Measurements from ENCODE around the gene ARHGAP36. TPM values are rescaled to one million over a fixed set of nuclear protein-coding genes. Genes with fewer than 3 reads are reported as not detected.

Gene ARHGAP36
- total RNA-seq, 2 experiments from 2014 or later, result not detected

DNA sequence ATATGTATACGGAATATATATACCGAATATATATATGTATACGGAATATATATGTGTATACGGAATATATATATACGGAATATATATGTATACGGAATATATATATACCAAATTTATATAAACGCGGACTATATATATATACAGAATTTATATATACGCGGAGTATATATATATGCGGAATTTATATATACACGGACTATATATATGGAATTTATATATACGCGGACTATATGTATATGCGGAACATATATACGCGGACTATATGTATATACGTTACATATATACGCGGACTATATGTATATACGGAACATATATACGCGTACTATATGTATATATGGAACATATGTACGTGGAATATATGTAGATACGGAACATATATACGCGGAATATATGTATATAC lies 78.6 kb downstream of the ARHGAP36 start:
- H2AFZ ChIP-seq (ENCODE audit: low read length), result no peak overlapping the region
- H3K9me2 ChIP-seq (ENCODE audit: insufficient read depth, low read length), result no peaks in the 10 kb centered on the region
- ChIA-PET CTCF (ENCODE audit: unreplicated experiment) (no interaction called here), POLR2A (no interaction called here)
- TF ChIP-seq CTCF (conservative IDR thresholded peaks at IDR 0.05; ENCODE audit: low read length) (no peak), EZH2phosphoT487 (IDR thresholded peaks at IDR 0.05; ENCODE audit: borderline replicate concordance, low read depth, low read length) (no peak)
- H3K36me3 ChIP-seq (ENCODE audit: insufficient read depth, low read length), result no peaks in the 10 kb centered on the region
- intact Hi-C loops (cut with micrococcal nuclease; ENCODE audit: unreplicated experiment), result no loop called here
- BruUV-seq (replicated peaks), result no TSS peak
- no peak for DNase-seq (ENCODE audit: low spot score)
- H4K20me1 ChIP-seq (ENCODE audit: insufficient read depth, low read length), result no peaks in the 10 kb centered on the region
- no peaks in the 10 kb centered on the region for H3K9me3 ChIP-seq (ENCODE audit: low read length)
- no peak overlapping the region for H3K4me3 ChIP-seq (ENCODE audit: low read depth, low read length, poor library complexity, severe bottlenecking)
- no peak overlapping the region for H3K4me2 ChIP-seq (ENCODE audit: low read length)
- no peak overlapping the region for H3K27ac ChIP-seq (ENCODE audit: low read depth, low read length, poor library complexity, severe bottlenecking)
- no peaks in the 10 kb centered on the region for H3K79me2 ChIP-seq (ENCODE audit: insufficient read depth, low read depth, low read length)
- no peaks in the 10 kb centered on the region for H3K4me1 ChIP-seq (ENCODE audit: insufficient read depth, low read length, poor library complexity, severe bottlenecking)

GRCh38 chrX:131139072-131139471 lies 80.9 kb downstream of the ARHGAP36 start:
- no peak overlapping the region for H3K4me2 ChIP-seq (ENCODE audit: low read length)
- H3K79me2 ChIP-seq (ENCODE audit: insufficient read depth, low read depth, low read length), result no peaks in the 10 kb centered on the region
- H4K20me1 ChIP-seq (ENCODE audit: insufficient read depth, low read length), result no peaks in the 10 kb centered on the region
- no peak overlapping the region for H3K27ac ChIP-seq (ENCODE audit: low read depth, low read length, poor library complexity, severe bottlenecking)
- ChIA-PET CTCF (ENCODE audit: unreplicated experiment) (no interaction called here), POLR2A (no interaction called here)
- H3K9me2 ChIP-seq (ENCODE audit: insufficient read depth, low read length), result no peaks in the 10 kb centered on the region
- no peaks in the 10 kb centered on the region for H3K4me1 ChIP-seq (ENCODE audit: insufficient read depth, low read length, poor library complexity, severe bottlenecking)
- H3K9me3 ChIP-seq (ENCODE audit: low read length), result no peaks in the 10 kb centered on the region
- BruUV-seq (replicated peaks), result no TSS peak
- no peak for TF ChIP-seq CTCF (conservative IDR thresholded peaks at IDR 0.05; ENCODE audit: low read length)
- no peak for TF ChIP-seq EZH2phosphoT487 (IDR thresholded peaks at IDR 0.05; ENCODE audit: borderline replicate concordance, low read depth, low read length)
- no peak for DNase-seq (ENCODE audit: low spot score)
- no peak overlapping the region for H3K4me3 ChIP-seq (ENCODE audit: low read depth, low read length, poor library complexity, severe bottlenecking)
- H3K36me3 ChIP-seq (ENCODE audit: insufficient read depth, low read length), result no peaks in the 10 kb centered on the region
- H2AFZ ChIP-seq (ENCODE audit: low read length), result no peak overlapping the region
- intact Hi-C loops (cut with micrococcal nuclease; ENCODE audit: unreplicated experiment), result no loop called here

Other genes starting within 250 kb of the ARHGAP36 start
- gene ENOX2, start 155.1 kb upstream of the ARHGAP36 start, total RNA-seq (2014; rRNA removed; shearing (Covaris generic)), result 5.0 and 5.3 TPM in 2 replicates
- gene ENOX2, start 155.1 kb upstream of the ARHGAP36 start, total RNA-seq (2022), result 11.9 and 12.8 TPM in 2 replicates
- gene IGSF1, start 231.0 kb downstream of the ARHGAP36 start, total RNA-seq (2014; rRNA removed; shearing (Covaris generic)), result not detected in 2 replicates
- not detected in 2 replicates for gene IGSF1, start 231.0 kb downstream of the ARHGAP36 start, total RNA-seq (2022)

Measured in OCI-LY7 (cell line).